ENCODE measurements around the gene SLC35F6. TPM values are rescaled to one million over a fixed set of nuclear protein-coding genes. Genes with fewer than 3 reads are reported as not detected.

Gene SLC35F6
- total RNA-seq, 1 donor from 2014 or later = 14.2 TPM

DNA sequence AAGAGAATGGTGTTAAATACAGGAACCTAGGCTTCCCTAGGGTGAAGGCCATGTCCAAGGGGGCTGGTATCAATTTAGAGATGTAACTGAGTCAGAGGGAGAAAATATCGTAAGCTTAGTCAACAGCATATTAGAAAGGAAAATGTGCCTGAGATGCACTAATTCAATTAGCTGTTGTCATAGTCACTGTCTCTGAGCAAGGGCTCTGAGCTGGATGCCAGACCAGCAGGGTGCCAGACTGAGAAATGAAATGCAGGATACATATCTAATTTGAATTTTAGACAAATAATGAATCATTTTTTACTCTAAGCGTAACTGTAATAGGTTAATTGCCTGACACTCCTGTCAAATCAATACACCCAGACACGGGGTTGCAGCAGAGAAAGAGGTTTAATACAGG lies 11.4 kb upstream of the SLC35F6 start:
- Mint-ChIP-seq H3K9me3 (no peaks in the 10 kb centered on the region), H3K4me3 (no peak overlapping the region), H3K27me3 (no peaks in the 10 kb centered on the region), H3K36me3 (ENCODE audit: low read depth) (no peaks in the 10 kb centered on the region), H3K4me1 (peaks cover 16% of the 10 kb centered on the region), H3K27ac (no peak overlapping the region)
- intact Hi-C loops (cut with micrococcal nuclease) = no loop called here
- DNase-seq = no peak
- POLR2A ChIA-PET = no interaction called here
- CTCF ChIA-PET = no interaction called here
- ATAC-seq (ENCODE audit: low read depth) = no peak
- TF ChIP-seq, protein P1, sequence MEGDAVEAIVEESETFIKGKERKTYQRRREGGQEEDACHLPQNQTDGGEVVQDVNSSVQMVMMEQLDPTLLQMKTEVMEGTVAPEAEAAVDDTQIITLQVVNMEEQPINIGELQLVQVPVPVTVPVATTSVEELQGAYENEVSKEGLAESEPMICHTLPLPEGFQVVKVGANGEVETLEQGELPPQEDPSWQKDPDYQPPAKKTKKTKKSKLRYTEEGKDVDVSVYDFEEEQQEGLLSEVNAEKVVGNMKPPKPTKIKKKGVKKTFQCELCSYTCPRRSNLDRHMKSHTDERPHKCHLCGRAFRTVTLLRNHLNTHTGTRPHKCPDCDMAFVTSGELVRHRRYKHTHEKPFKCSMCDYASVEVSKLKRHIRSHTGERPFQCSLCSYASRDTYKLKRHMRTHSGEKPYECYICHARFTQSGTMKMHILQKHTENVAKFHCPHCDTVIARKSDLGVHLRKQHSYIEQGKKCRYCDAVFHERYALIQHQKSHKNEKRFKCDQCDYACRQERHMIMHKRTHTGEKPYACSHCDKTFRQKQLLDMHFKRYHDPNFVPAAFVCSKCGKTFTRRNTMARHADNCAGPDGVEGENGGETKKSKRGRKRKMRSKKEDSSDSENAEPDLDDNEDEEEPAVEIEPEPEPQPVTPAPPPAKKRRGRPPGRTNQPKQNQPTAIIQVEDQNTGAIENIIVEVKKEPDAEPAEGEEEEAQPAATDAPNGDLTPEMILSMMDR (IDR thresholded peaks at IDR 0.05) = no peak

DNA sequence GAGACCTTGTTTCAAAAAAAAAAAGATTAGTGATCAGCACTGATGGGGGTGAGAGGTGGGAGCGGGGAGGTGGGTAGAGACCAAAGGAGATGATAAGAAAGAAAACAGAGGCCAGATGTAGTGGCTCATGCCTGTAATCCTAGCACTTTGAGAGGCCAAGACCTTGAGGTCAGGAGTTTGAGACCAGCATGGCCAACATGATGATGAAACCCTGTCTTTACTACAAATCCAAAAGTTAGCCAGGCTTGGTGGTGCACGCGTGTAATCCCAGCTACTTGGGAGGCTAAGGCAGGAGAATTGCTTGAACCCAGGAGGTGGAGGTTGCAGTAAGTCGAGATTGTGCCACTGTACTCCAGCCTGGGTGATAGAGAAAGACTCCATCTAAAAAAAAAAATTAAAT lies 9.5 kb upstream of the SLC35F6 start:
- ChIA-PET POLR2A (no interaction called here), CTCF (no interaction called here)
- no peak for DNase-seq
- TF ChIP-seq, protein P1 (IDR thresholded peaks at IDR 0.05) = no peak
- H3K27ac Mint-ChIP-seq = no peak overlapping the region
- H3K27me3 Mint-ChIP-seq = no peaks in the 10 kb centered on the region
- no peak for ATAC-seq (ENCODE audit: low read depth)
- H3K4me1 Mint-ChIP-seq = peaks cover 16% of the 10 kb centered on the region
- H3K9me3 Mint-ChIP-seq = no peaks in the 10 kb centered on the region
- no peaks in the 10 kb centered on the region for H3K36me3 Mint-ChIP-seq (ENCODE audit: low read depth)
- intact Hi-C loops (cut with micrococcal nuclease) = no loop called here
- no peak overlapping the region for H3K4me3 Mint-ChIP-seq

DNA sequence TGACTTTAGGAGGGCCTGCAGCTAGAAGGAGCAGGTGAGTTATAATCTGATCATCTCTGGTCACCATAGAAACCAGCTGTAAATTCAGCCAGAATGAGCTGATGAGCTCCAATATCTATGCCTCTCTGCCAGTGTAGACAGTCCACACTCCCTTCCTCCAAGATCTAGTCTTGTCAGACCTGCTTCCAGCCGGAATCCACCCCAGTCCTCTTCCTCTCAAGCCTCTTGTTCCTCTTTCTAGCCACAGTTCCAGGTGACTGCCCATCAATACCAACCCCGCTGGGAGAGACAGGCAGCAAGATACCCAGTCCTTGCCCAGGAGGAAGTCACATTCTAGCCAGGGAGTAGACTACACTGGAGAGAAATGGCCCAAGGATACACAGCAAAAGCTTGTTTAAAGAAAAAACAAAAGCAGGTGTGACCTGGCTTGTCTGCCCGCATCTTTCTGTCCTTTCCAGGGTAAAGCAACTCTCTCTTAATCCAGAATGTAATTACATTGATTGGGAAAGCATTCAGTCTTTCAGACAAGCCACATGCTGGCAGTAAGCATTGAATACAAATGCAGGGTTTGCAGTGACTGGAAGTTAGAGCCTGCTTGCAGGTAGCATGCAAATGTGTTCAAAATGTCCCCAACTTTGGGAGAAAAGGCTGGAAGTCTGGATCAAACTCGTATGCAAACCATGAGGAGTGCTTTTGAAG lies 9.0 kb upstream of the SLC35F6 start:
- intact Hi-C loops (cut with micrococcal nuclease) = no loop called here
- TF ChIP-seq, protein P1 (IDR thresholded peaks at IDR 0.05) = no peak
- H3K9me3 Mint-ChIP-seq = no peaks in the 10 kb centered on the region
- DNase-seq (no peak), ATAC-seq (ENCODE audit: low read depth) (peak; percentile 65)
- H3K27me3 Mint-ChIP-seq = no peaks in the 10 kb centered on the region
- no peaks in the 10 kb centered on the region for H3K36me3 Mint-ChIP-seq (ENCODE audit: low read depth)
- H3K4me3 Mint-ChIP-seq = no peak overlapping the region
- ChIA-PET POLR2A (no interaction called here), CTCF (no interaction called here)
- peaks cover 12% of the 10 kb centered on the region for H3K4me1 Mint-ChIP-seq
- H3K27ac Mint-ChIP-seq = no peak overlapping the region

DNA sequence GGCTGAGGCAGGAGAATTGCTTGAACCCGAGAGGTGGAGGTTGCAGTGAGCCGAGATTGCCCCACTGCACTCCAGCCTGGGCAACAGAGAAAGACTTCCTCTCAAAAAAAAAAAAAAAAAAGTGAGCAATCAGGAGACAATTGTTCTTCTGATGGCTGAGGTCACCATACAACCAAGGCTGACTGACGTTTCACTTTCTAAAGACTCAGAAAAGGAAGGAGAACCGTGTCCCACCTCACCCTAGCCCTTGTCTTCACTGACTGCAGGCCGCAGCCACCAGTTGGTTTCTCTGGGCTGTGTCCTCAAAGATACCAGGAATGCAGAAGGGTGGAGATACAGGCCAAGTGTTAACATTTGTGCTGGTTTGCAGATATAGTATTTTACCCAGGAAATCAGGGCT lies 7.7 kb upstream of the SLC35F6 start:
- Mint-ChIP-seq H3K27ac (no peak overlapping the region), H3K36me3 (ENCODE audit: low read depth) (no peaks in the 10 kb centered on the region), H3K4me1 (peaks cover 7% of the 10 kb centered on the region), H3K9me3 (no peaks in the 10 kb centered on the region), H3K4me3 (no peak overlapping the region), H3K27me3 (no peaks in the 10 kb centered on the region)
- TF ChIP-seq, protein P1 (IDR thresholded peaks at IDR 0.05) = no peak
- ATAC-seq (ENCODE audit: low read depth) = no peak
- no peak for DNase-seq
- intact Hi-C loops (cut with micrococcal nuclease) = no loop called here
- CTCF ChIA-PET = no interaction called here
- POLR2A ChIA-PET = interaction anchor here (0.6 kb wide), 1 partner anchor 31 kb away, joined by 4 read pairs; no protein-coding TSS in a partner anchor

DNA sequence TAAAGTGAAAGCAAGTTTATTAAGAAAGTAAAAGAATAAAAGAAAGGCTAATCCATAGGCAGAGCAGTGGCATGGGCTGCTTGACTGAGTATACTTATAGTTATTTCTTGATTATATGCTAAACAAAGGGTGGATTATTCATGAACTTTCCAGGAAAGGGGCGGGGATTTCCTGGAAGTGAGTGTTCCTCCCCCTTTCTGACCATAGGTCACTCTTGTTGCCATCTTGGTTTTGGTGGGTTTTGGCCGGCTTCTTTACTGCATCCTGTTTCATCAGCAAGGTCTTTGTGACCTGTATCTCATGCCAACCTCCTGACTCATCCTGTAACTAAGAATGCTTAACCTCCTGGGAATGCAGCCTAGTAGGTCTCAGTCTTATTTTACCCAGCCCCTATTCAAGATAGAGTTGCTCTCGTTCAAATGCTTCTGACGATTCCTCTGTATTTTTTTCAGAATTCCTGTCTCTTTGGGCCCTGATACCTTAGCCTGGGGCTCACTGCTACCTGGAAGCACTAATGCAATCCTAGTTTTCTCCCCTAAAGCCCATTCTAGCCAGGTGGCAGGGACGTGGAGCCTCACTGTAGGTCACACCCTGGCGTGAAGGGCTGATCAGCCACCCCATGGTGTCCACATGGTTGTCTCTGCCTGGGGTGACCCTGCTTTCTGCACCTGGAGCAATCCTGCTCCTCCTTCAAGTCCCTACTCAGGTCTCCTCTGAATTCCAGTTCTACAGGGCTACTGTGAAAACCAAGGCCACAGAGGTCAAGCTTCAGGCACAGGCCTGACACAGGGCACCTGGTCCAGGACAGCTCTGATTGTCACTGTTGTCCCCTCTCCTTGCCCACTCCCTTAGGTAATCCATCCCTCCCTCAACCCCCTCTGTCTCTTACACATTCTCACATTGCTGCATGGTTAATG lies 6.0 kb upstream of the SLC35F6 start:
- Mint-ChIP-seq H3K27ac (no peak overlapping the region), H3K27me3 (no peaks in the 10 kb centered on the region), H3K4me1 (peaks cover 8% of the 10 kb centered on the region), H3K36me3 (ENCODE audit: low read depth) (no peaks in the 10 kb centered on the region), H3K4me3 (no peak overlapping the region), H3K9me3 (no peaks in the 10 kb centered on the region)
- peak; percentile 64 for ATAC-seq (ENCODE audit: low read depth)
- DNase-seq = no peak
- ChIA-PET POLR2A (no interaction called here), CTCF (no interaction called here)
- intact Hi-C loops (cut with micrococcal nuclease) = no loop called here
- TF ChIP-seq, protein P1 (IDR thresholded peaks at IDR 0.05) = no peak
